ENCODE data around the gene BARX1.

Gene BARX1

GRCh38 chr9:93960971-93961841, 6.1 kb upstream of the BARX1 start:
- no peak overlapping the region for H3K27ac ChIP-seq
- peak; percentile 69 for DNase-seq (ENCODE audit: low spot score)
- TF ChIP-seq, protein P1, sequence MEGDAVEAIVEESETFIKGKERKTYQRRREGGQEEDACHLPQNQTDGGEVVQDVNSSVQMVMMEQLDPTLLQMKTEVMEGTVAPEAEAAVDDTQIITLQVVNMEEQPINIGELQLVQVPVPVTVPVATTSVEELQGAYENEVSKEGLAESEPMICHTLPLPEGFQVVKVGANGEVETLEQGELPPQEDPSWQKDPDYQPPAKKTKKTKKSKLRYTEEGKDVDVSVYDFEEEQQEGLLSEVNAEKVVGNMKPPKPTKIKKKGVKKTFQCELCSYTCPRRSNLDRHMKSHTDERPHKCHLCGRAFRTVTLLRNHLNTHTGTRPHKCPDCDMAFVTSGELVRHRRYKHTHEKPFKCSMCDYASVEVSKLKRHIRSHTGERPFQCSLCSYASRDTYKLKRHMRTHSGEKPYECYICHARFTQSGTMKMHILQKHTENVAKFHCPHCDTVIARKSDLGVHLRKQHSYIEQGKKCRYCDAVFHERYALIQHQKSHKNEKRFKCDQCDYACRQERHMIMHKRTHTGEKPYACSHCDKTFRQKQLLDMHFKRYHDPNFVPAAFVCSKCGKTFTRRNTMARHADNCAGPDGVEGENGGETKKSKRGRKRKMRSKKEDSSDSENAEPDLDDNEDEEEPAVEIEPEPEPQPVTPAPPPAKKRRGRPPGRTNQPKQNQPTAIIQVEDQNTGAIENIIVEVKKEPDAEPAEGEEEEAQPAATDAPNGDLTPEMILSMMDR (IDR thresholded peaks at IDR 0.05) = no peak
- no peak overlapping the region for H3K4me3 ChIP-seq

GRCh38 chr9:93960221-93960970, 5.2 kb upstream of the BARX1 start:
- peak overlapping the region; percentile 42 for H3K4me3 ChIP-seq
- TF ChIP-seq, protein P1 (IDR thresholded peaks at IDR 0.05) = no peak

GRCh38 chr9:93959739-93960154, 4.6 kb upstream of the BARX1 start:
- TF ChIP-seq, protein P1 (IDR thresholded peaks at IDR 0.05) = no peak
- Histone ChIP-seq H3K27ac (no peak overlapping the region), H3K4me3 (no peak overlapping the region)
- no peak for DNase-seq (ENCODE audit: low spot score)

More at GRCh38 chr9:93960221-93960970, 5.2 kb upstream of the BARX1 start:
- H3K27ac ChIP-seq = no peak overlapping the region
- DNase-seq (ENCODE audit: low spot score) = no peak

DNA sequence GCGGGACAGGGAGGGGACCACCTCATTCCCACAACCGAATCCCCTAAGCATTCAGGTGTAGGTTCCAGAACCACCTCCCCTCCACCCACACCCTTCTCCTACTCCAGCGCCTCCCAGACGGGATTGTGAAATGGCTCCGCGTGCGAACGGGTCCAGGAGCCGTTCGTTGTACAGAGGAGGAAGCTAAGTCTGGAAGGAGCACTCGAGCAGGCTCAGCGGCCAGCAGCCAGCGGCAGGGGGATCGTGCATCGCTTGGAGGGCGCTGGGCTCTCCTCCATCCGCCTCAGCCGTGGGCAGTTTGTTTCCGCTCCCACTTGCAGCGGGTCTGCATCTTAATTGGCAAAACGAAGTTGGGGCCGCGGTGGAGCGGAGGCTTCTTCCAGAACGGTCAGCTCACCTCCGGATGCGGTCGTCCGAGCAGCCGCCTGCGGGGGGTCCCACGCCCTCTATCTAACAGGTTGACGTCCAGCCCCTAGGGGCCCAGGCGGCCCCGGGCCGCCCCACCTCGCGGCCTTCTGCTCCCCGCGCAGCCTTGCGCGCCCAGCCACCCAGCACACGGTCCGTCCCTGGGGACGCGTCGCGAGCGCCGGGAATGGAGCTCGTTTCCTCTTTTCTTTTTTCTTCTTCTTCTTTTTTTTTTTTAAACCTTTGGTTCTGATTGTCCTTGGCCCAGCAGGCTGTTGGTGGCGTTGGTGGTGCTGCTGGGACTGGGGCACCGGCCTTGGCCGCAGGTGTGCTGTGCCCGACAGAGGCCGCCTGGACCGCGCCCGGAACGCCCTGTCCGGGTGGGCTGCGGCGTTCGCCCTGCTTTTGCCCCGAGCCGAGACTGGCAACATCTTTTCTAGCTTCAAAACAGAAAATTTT, 3.9 kb upstream of the BARX1 start:
- H3K27ac ChIP-seq = no peak overlapping the region

GRCh38 chr9:93958121-93958818, 3.1 kb upstream of the BARX1 start:
- no peak for DNase-seq (ENCODE audit: low spot score)
- no peak overlapping the region for H3K27ac ChIP-seq

More for the DNA sequence above, 3.9 kb upstream of the BARX1 start:
- H3K4me3 ChIP-seq = peak overlapping the region; percentile 54
- TF ChIP-seq, protein P1 (IDR thresholded peaks at IDR 0.05) = no peak
- DNase-seq (ENCODE audit: low spot score) = no peak

More at GRCh38 chr9:93958121-93958818, 3.1 kb upstream of the BARX1 start:
- TF ChIP-seq, protein P1 (IDR thresholded peaks at IDR 0.05) = no peak
- peak overlapping the region; percentile 54 for H3K4me3 ChIP-seq
